Ascending aorta (tissue), 2 donors: ENCODE results near the gene CMPK2. TPM values are rescaled to one million over a fixed set of nuclear protein-coding genes. Genes with fewer than 3 reads are reported as not detected.

Source experiments
- DNase-seq, 2 donors: peaks; one replicate each; pipeline ENCODE4 v3.0.0-alpha.2; 2019; ENCODE audit warnings: low spot score in 2 of 2
- H3K27ac ChIP-seq, 2 donors: fragments of 200-600 bp; sonication (generic); one replicate each; pipeline ENCODE4 v1.5.1; 2016 to 2017; ENCODE audit warnings: mild to moderate bottlenecking in 1 of 2
- H3K27me3 ChIP-seq: fragments of 200-600 bp; sonication (generic); one replicate; pipeline ENCODE4 v1.5.1; 2017
- H3K36me3 ChIP-seq, 2 donors: fragments of 200-600 bp; sonication (generic); one replicate each; pipeline ENCODE4 v1.5.1; 2016
- H3K4me1 ChIP-seq, 2 donors: fragments of 200-600 bp; sonication (generic); one replicate each; pipeline ENCODE4 v1.5.1; 2016 to 2017; ENCODE audit warnings: mild to moderate bottlenecking in 1 of 2
- H3K4me3 ChIP-seq, 2 donors: fragments of 200-600 bp; sonication (generic); one replicate each; pipeline ENCODE4 v1.5.1; 2016 to 2017; ENCODE audit warnings: mild to moderate bottlenecking in 1 of 2
- H3K9me3 ChIP-seq, 2 donors: fragments of 200-600 bp; sonication (generic); one replicate each; pipeline ENCODE4 v1.5.1; 2016
- intact Hi-C: fragments of 100-400 bp; cut with DNase I; formaldehyde crosslinking; loops from one replicate; pipeline ENCODE4 v1.15.1; 2023
- total RNA-seq: library from RNA; depleted of rRNA; stranded (reverse); fragments of >200 nt; gene quantifications from one replicate; pipeline ENCODE4 v1.1.0, GENCODE V29; 2016
- TF ChIP-seq, protein P1 (sequence below), 3 experiments: fragments of 200-600 bp in 2 of 3; fragments of 450-650 bp in 1 of 3; sonication (generic) in 2 of 3; IDR thresholded peaks; one replicate each; pipeline ENCODE4 v1.5.1; 2016 to 2019; ENCODE audit warnings: antibody characterized with exemption in 3 of 3, mild to moderate bottlenecking in 1 of 3, moderate library complexity in 1 of 3

CMPK2 gene
- total RNA-seq, 1 donor from 2014 or later, result 9.4 TPM

DNA sequence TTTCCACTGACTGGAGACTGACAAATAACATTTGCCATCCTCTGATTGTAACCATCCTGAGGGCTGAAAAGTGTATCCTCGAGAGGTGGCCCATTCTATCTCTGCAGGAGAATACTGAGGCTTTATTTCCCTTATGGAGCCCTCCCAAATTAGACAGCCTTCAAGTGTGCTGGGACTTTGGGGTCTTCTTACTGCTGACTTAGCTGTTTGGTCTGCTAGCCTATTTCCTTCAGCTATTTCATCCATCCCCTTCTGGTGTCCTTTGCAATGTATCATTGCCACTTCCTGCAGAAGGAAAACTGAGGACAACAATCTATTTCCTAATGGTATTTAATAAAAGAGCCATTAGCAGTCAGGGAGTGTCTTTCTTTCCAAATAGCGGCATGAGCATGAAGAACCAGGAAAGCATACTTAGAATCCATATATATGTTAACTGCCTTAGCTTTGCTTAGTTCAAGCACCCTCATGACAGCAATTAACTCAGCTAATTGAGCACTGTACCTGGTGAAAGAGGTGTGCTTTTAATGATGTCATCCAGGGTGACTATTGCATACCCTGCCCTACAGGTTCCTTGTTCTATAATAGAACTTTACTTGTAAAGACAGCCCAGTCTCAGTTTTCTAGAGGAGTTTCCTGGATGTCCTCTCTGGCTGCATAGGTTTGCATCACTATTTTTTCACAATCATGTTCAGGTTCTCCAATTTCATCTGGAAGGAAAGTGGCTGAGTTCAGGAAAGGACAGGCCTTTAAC is 24.0 kb downstream of the CMPK2 start:
- Histone ChIP-seq H3K27me3 (no peaks in the 10 kb centered on the region), H3K36me3 (no peaks in the 10 kb centered on the region), H3K4me3 (no peak overlapping the region), H3K27ac (no peak overlapping the region), H3K4me1 (no peaks in the 10 kb centered on the region), H3K9me3 (peaks cover 36 to 47% of the 10 kb centered on the region in 2 donors)
- no peak for DNase-seq
- intact Hi-C loops, result no loop called here
- TF ChIP-seq, protein P1, sequence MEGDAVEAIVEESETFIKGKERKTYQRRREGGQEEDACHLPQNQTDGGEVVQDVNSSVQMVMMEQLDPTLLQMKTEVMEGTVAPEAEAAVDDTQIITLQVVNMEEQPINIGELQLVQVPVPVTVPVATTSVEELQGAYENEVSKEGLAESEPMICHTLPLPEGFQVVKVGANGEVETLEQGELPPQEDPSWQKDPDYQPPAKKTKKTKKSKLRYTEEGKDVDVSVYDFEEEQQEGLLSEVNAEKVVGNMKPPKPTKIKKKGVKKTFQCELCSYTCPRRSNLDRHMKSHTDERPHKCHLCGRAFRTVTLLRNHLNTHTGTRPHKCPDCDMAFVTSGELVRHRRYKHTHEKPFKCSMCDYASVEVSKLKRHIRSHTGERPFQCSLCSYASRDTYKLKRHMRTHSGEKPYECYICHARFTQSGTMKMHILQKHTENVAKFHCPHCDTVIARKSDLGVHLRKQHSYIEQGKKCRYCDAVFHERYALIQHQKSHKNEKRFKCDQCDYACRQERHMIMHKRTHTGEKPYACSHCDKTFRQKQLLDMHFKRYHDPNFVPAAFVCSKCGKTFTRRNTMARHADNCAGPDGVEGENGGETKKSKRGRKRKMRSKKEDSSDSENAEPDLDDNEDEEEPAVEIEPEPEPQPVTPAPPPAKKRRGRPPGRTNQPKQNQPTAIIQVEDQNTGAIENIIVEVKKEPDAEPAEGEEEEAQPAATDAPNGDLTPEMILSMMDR (IDR thresholded peaks at IDR 0.05), result no peak

DNA sequence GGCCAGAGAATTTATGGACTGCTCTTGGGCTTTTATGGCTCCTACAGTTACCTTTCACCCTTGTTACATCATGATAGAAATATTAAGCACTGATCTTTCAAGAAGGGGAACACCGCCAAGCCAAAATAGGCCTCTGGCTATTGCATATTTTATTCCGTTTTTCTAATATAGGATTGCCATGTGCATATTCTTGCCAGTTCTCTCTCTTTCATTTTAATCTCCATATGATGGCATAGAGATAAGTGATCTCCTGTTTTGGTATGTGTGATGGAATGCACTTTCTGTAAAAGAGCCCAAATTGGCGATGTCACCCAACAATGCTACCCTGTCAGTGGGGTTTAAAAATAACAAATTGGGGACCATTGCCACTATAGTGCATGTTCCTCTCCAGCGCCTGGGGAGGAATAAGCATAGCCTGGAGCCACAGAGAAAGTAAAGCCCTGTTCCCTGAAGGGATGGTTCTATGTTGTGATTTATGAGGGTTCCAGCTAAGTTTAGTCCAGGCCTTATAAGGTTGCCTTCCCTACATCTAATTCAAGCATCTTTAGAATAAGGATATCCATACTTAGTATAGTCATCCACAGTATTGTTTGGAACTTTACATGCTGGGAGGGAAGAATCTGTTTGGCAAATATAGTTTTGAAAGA is 26.9 kb downstream of the CMPK2 start:
- H3K4me3 ChIP-seq, result no peak overlapping the region
- TF ChIP-seq, protein P1 (IDR thresholded peaks at IDR 0.05), result no peak
- H3K36me3 ChIP-seq, result no peaks in the 10 kb centered on the region
- H3K9me3 ChIP-seq, result peaks cover 12 to 18% of the 10 kb centered on the region in 2 donors
- intact Hi-C loops, result no loop called here
- no peak for DNase-seq
- no peaks in the 10 kb centered on the region for H3K27me3 ChIP-seq
- no peaks in the 10 kb centered on the region for H3K4me1 ChIP-seq
- no peak overlapping the region for H3K27ac ChIP-seq

DNA sequence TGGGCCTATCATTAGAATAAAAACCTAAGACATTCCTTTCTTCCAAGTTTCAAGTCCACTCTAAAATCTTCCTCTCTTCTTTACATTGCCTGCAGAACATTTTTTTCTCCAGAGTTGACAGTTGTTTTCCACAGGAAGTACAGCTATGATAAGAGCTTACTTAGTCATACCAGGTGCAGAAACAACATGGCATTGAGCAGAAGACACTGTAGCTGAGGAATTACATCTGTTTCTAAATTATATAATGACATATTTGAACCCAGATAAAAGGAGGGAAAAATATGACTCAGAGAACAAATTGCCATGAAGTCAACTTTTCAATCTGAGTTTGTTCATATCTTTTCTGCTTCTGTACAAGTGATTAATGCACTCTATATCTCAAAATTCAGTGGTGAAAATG is 30.2 kb downstream of the CMPK2 start:
- no peaks in the 10 kb centered on the region for H3K27me3 ChIP-seq
- no peaks in the 10 kb centered on the region for H3K36me3 ChIP-seq
- H3K9me3 ChIP-seq, result peaks cover 0 to 4% of the 10 kb centered on the region in 2 donors
- no peaks in the 10 kb centered on the region for H3K4me1 ChIP-seq
- TF ChIP-seq, protein P1 (IDR thresholded peaks at IDR 0.05), result no peak
- H3K27ac ChIP-seq, result no peak overlapping the region
- intact Hi-C loops, result no loop called here
- no peak for DNase-seq
- no peak overlapping the region for H3K4me3 ChIP-seq

DNA sequence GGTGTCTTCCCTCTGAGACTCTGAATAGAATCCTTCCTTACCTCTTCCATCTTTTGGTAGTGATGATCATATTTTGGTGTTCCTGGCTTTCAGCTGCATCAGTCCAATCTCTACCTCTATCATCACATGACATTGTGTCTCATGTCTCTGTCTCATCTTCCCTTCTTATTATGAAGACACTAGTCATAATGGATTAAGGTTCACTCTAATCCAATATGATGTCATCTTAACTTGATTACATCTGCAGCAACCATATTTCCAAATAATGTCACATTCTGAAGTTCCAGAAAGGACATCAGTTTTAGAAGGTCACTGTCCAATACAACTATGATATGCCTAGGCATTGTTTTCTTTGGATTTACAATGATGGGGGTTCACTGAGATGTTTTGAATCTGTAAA is 31.5 kb downstream of the CMPK2 start:
- intact Hi-C loops, result no loop called here

DNA sequence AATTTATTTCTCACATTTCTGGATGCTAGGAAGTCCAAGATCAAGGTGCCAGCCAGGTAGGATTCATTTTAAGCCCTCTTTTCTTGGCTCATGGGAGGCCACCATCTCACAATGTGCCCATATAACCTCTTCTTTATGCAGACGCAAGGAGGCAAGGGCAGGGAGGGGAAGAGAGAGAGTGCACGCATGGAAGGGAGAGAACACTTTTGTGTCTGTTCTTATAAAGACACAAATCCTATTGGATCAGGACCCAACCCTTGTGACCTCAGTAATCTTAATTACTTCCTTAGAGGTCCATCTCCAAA is 32.5 kb downstream of the CMPK2 start:
- H3K27ac ChIP-seq, result no peak overlapping the region
- no peak for DNase-seq
- no peaks in the 10 kb centered on the region for H3K36me3 ChIP-seq
- intact Hi-C loops, result no loop called here
- TF ChIP-seq, protein P1 (IDR thresholded peaks at IDR 0.05), result no peak
- H3K4me1 ChIP-seq, result no peaks in the 10 kb centered on the region
- no peaks in the 10 kb centered on the region for H3K27me3 ChIP-seq
- no peak overlapping the region for H3K4me3 ChIP-seq
- H3K9me3 ChIP-seq, result peaks cover 0 to 4% of the 10 kb centered on the region in 2 donors

More for the DNA sequence above, 31.5 kb downstream of the CMPK2 start:
- Histone ChIP-seq H3K36me3 (no peaks in the 10 kb centered on the region), H3K9me3 (peaks cover 0 to 4% of the 10 kb centered on the region in 2 donors), H3K4me3 (no peak overlapping the region), H3K27ac (no peak overlapping the region), H3K27me3 (no peaks in the 10 kb centered on the region), H3K4me1 (no peaks in the 10 kb centered on the region)
- TF ChIP-seq, protein P1 (IDR thresholded peaks at IDR 0.05), result no peak
- DNase-seq, result no peak
